Measurements from ENCODE around the gene CCDC92. TPM values are rescaled to one million over a fixed set of nuclear protein-coding genes. Genes with fewer than 3 reads are reported as not detected.
A peak's percentile ranks its signal among the peaks of the same experiment; 100 is the strongest.

Gene CCDC92
- total RNA-seq, 3 donors from 2014 or later (not counting 1 experiment from before 2014, with no cell fraction given) = 37.6 to 42.4 (median 39.1) TPM

- Histone ChIP-seq H3K36me3 (ENCODE audit: control insufficient read depth, insufficient read depth, low read length) (peaks cover 8% of the 10 kb centered on the region), H3K27me3 (ENCODE audit: control insufficient read depth, insufficient read depth, low read length) (no peaks in the 10 kb centered on the region), H3K4me1 (ENCODE audit: control insufficient read depth, insufficient read depth, low read length) (peaks cover 62% of the 10 kb centered on the region), H3K4me3 (ENCODE audit: low read length) (no peak overlapping the region), H3K27ac (ENCODE audit: low read length) (no peak overlapping the region), H3K9me3 (ENCODE audit: control insufficient read depth, insufficient read depth, low read length) (no peaks in the 10 kb centered on the region)
- Mint-ChIP-seq H3K9me3 (no peaks in the 10 kb centered on the region), H3K27ac (peak overlapping the region; percentile 76 to 95), H3K4me1 (peaks cover 66 to 73% of the 10 kb centered on the region in 2 donors), H3K36me3 (peaks cover 3% of the 10 kb centered on the region), H3K4me3 (peak overlapping the region; percentile 80), H3K27me3 (ENCODE audit: low read depth in 2 of 2) (no peaks in the 10 kb centered on the region)
- no peak for ATAC-seq
- intact Hi-C loops (cut with micrococcal nuclease) = loop anchor here (5.0 to 10.0 kb wide), 2 partner anchors 36 to 488 kb away; partner anchors contain the start of genes CCDC92 and ZNF664
- 98% methylated on average over 18 of the region's 18 CpGs for WGBS (ENCODE audit: insufficient coverage)
- no peak for TF ChIP-seq CTCF (IDR thresholded peaks at IDR 0.05)
- DNase-seq = no peak
These were observed 36.2 kb downstream of the CCDC92 start for GRCh38 chr12:123936471-123936870.

- Mint-ChIP-seq H3K4me3 (peak overlapping the region; percentile 80), H3K9me3 (no peaks in the 10 kb centered on the region), H3K36me3 (no peaks in the 10 kb centered on the region), H3K27me3 (ENCODE audit: low read depth in 2 of 2) (no peaks in the 10 kb centered on the region), H3K4me1 (peaks cover 66 to 73% of the 10 kb centered on the region in 2 donors), H3K27ac (peak overlapping the region; percentile 76 to 95)
- Histone ChIP-seq H3K4me3 (ENCODE audit: low read length) (no peak overlapping the region), H3K9me3 (ENCODE audit: control insufficient read depth, insufficient read depth, low read length) (no peaks in the 10 kb centered on the region), H3K36me3 (ENCODE audit: control insufficient read depth, insufficient read depth, low read length) (peaks cover 8% of the 10 kb centered on the region), H3K27ac (ENCODE audit: low read length) (no peak overlapping the region), H3K4me1 (ENCODE audit: control insufficient read depth, insufficient read depth, low read length) (peaks cover 62% of the 10 kb centered on the region), H3K27me3 (ENCODE audit: control insufficient read depth, insufficient read depth, low read length) (no peaks in the 10 kb centered on the region)
- ATAC-seq (no peak), DNase-seq (no peak)
- intact Hi-C loops (cut with micrococcal nuclease) = loop anchor here (2.0 to 10.0 kb wide), 3 partner anchors 19 to 489 kb away; partner anchors contain the start of genes CCDC92 and ZNF664
- TF ChIP-seq CTCF (IDR thresholded peaks at IDR 0.05) = no peak
- 98% methylated on average over 7 of the region's 7 CpGs for WGBS (ENCODE audit: insufficient coverage)
These were observed 36.7 kb downstream of the CCDC92 start for GRCh38 chr12:123935956-123936355.

- Histone ChIP-seq H3K27me3 (ENCODE audit: control insufficient read depth, insufficient read depth, low read length) (no peaks in the 10 kb centered on the region), H3K9me3 (ENCODE audit: control insufficient read depth, insufficient read depth, low read length) (no peaks in the 10 kb centered on the region), H3K36me3 (ENCODE audit: control insufficient read depth, insufficient read depth, low read length) (peaks cover 3% of the 10 kb centered on the region), H3K27ac (ENCODE audit: low read length) (peak overlapping the region; percentile 44), H3K4me3 (ENCODE audit: low read length) (no peak overlapping the region), H3K4me1 (ENCODE audit: control insufficient read depth, insufficient read depth, low read length) (peaks cover 62% of the 10 kb centered on the region)
- WGBS (ENCODE audit: insufficient coverage) = 43% methylated on average over 9 of the region's 9 CpGs
- Mint-ChIP-seq H3K27ac (peak overlapping the region; percentile 77 to 78), H3K9me3 (no peaks in the 10 kb centered on the region), H3K27me3 (ENCODE audit: low read depth in 2 of 2) (no peaks in the 10 kb centered on the region), H3K4me1 (peaks cover 59 to 69% of the 10 kb centered on the region in 2 donors), H3K4me3 (peak overlapping the region; percentile 74), H3K36me3 (no peaks in the 10 kb centered on the region)
- intact Hi-C loops (cut with micrococcal nuclease) = loop anchor here (2.0 to 10.0 kb wide), 3 partner anchors 18 to 490 kb away; partner anchors contain the start of genes CCDC92 and ZNF664
- DNase-seq = peak; percentile 22 to 40
- no peak for TF ChIP-seq CTCF (IDR thresholded peaks at IDR 0.05)
- ATAC-seq = peak; percentile 60 to 69 (median 64)
These were observed 37.8 kb downstream of the CCDC92 start for GRCh38 chr12:123934829-123935228.
